ENCODE data around the gene OR5K1.

OR5K1 gene

GRCh38 chr3:98462901-98463300, at the start of gene OR5K1:
Gene OR5K1 (plus strand): TSS chr3:98463201. CDS start chr3:98469577, 6,376 bp downstream.
- H4K20me1 ChIP-seq (ENCODE audit: insufficient read depth, low read length), result no peaks in the 10 kb centered on the region
- no peaks in the 10 kb centered on the region for H3K79me2 ChIP-seq (ENCODE audit: insufficient read depth, low read length)
- no peaks in the 10 kb centered on the region for H3K9me2 ChIP-seq (ENCODE audit: low read depth, low read length)
- H3K4me3 ChIP-seq (ENCODE audit: low read depth, low read length, poor library complexity, severe bottlenecking), result no peak within 1 kb of the TSS
- H3K27ac ChIP-seq (ENCODE audit: low read depth, low read length, poor library complexity, severe bottlenecking), result no peak within 1 kb of the TSS
- H3F3A ChIP-seq (ENCODE audit: insufficient read depth, low read length), result no peaks in the 10 kb centered on the region
- no peak within 1 kb of the TSS for H3K4me2 ChIP-seq (ENCODE audit: low read length)
- no peaks in the 10 kb centered on the region for H3K36me3 ChIP-seq (ENCODE audit: insufficient read depth, low read length)
- no peaks in the 10 kb centered on the region for H3K27me3 ChIP-seq (ENCODE audit: insufficient read depth, low read length)
- no peak within 1 kb of the TSS for H2AFZ ChIP-seq (ENCODE audit: low read length)
- H3K4me1 ChIP-seq (ENCODE audit: insufficient read depth, low read length, severe bottlenecking), result no peaks in the 10 kb centered on the region
- TF ChIP-seq, protein P1, sequence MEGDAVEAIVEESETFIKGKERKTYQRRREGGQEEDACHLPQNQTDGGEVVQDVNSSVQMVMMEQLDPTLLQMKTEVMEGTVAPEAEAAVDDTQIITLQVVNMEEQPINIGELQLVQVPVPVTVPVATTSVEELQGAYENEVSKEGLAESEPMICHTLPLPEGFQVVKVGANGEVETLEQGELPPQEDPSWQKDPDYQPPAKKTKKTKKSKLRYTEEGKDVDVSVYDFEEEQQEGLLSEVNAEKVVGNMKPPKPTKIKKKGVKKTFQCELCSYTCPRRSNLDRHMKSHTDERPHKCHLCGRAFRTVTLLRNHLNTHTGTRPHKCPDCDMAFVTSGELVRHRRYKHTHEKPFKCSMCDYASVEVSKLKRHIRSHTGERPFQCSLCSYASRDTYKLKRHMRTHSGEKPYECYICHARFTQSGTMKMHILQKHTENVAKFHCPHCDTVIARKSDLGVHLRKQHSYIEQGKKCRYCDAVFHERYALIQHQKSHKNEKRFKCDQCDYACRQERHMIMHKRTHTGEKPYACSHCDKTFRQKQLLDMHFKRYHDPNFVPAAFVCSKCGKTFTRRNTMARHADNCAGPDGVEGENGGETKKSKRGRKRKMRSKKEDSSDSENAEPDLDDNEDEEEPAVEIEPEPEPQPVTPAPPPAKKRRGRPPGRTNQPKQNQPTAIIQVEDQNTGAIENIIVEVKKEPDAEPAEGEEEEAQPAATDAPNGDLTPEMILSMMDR (IDR thresholded peaks at IDR 0.05; ENCODE audit: low read length), result no peak
- no peak for TF ChIP-seq EZH2 (IDR thresholded peaks at IDR 0.05; ENCODE audit: borderline replicate concordance, low read length)
- H3K9ac ChIP-seq (ENCODE audit: low read length), result no peak within 1 kb of the TSS
- no peaks in the 10 kb centered on the region for H3K9me3 ChIP-seq (ENCODE audit: low read length)

DNA sequence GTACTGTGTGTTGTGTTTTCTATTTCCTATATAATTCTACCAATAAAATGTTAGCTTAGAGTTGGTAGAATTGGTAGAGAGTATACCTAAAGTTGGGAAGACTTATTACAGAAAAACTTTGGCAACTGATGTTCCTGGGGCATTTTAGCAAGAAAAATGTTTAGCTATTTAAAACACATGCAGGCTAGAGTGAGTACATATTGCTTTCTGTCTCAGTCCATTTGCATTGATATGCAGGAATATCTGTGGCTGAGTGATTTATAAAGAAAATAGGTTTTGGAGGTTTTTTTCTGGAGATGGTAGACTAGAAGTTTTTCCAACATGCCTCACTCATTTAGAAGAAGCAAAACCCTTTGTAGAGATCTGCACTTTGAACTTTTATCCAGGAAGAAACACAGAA, 30.4 kb upstream of the OR5K1 start:
- Histone ChIP-seq H2AFZ (ENCODE audit: low read length) (no peak overlapping the region), H4K20me1 (ENCODE audit: insufficient read depth, low read length) (no peaks in the 10 kb centered on the region), H3K9ac (ENCODE audit: low read length) (no peak overlapping the region), H3K27me3 (ENCODE audit: insufficient read depth, low read length) (no peaks in the 10 kb centered on the region), H3K79me2 (ENCODE audit: insufficient read depth, low read length) (no peaks in the 10 kb centered on the region), H3K36me3 (ENCODE audit: insufficient read depth, low read length) (no peaks in the 10 kb centered on the region), H3F3A (ENCODE audit: insufficient read depth, low read length) (no peaks in the 10 kb centered on the region), H3K9me2 (ENCODE audit: low read depth, low read length) (no peaks in the 10 kb centered on the region), H3K9me3 (ENCODE audit: low read length) (peaks cover 10% of the 10 kb centered on the region), H3K4me2 (ENCODE audit: low read length) (no peak overlapping the region), H3K4me1 (ENCODE audit: insufficient read depth, low read length, severe bottlenecking) (no peaks in the 10 kb centered on the region), H3K4me3 (ENCODE audit: low read depth, low read length, poor library complexity, severe bottlenecking) (no peak overlapping the region), H3K27ac (ENCODE audit: low read depth, low read length, poor library complexity, severe bottlenecking) (no peak overlapping the region)
- TF ChIP-seq, protein P1 (IDR thresholded peaks at IDR 0.05; ENCODE audit: low read length), result no peak
- TF ChIP-seq EZH2 (IDR thresholded peaks at IDR 0.05; ENCODE audit: borderline replicate concordance, low read length), result no peak

GRCh38 chr3:98433764-98434163, 29.2 kb upstream of the OR5K1 start:
- Histone ChIP-seq H3K9ac (ENCODE audit: low read length) (no peak overlapping the region), H3K4me3 (ENCODE audit: low read depth, low read length, poor library complexity, severe bottlenecking) (no peak overlapping the region), H3K4me1 (ENCODE audit: insufficient read depth, low read length, severe bottlenecking) (no peaks in the 10 kb centered on the region), H3K79me2 (ENCODE audit: insufficient read depth, low read length) (no peaks in the 10 kb centered on the region), H3F3A (ENCODE audit: insufficient read depth, low read length) (no peaks in the 10 kb centered on the region), H3K27ac (ENCODE audit: low read depth, low read length, poor library complexity, severe bottlenecking) (no peak overlapping the region), H2AFZ (ENCODE audit: low read length) (no peak overlapping the region), H3K4me2 (ENCODE audit: low read length) (no peak overlapping the region), H3K27me3 (ENCODE audit: insufficient read depth, low read length) (no peaks in the 10 kb centered on the region), H3K9me3 (ENCODE audit: low read length) (peaks cover 10% of the 10 kb centered on the region), H4K20me1 (ENCODE audit: insufficient read depth, low read length) (no peaks in the 10 kb centered on the region), H3K9me2 (ENCODE audit: low read depth, low read length) (no peaks in the 10 kb centered on the region), H3K36me3 (ENCODE audit: insufficient read depth, low read length) (no peaks in the 10 kb centered on the region)
- TF ChIP-seq EZH2 (IDR thresholded peaks at IDR 0.05; ENCODE audit: borderline replicate concordance, low read length), result no peak

DNA sequence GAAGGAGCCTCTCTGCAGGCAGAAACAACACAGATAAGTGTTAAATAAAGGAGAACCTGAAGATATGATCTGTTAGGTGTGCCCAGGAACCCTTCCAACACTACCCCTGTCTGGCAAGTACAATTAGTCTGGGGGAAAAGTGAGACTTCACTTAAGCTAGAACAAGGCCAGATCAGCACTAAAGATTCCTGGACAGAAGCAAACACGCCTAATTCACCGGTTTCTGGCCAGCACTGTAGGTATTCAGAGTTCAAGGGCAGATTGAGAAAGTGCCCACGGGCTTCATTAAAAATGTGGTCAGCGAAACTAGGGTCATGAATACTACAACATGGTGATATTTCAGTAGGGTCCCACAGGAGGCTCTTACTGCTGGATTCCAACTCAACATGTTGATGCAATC, 28.6 kb upstream of the OR5K1 start:
- Histone ChIP-seq H3K36me3 (ENCODE audit: insufficient read depth, low read length) (no peaks in the 10 kb centered on the region), H3K4me1 (ENCODE audit: insufficient read depth, low read length, severe bottlenecking) (no peaks in the 10 kb centered on the region), H3K9ac (ENCODE audit: low read length) (no peak overlapping the region), H3F3A (ENCODE audit: insufficient read depth, low read length) (no peaks in the 10 kb centered on the region), H3K27me3 (ENCODE audit: insufficient read depth, low read length) (no peaks in the 10 kb centered on the region), H3K4me3 (ENCODE audit: low read depth, low read length, poor library complexity, severe bottlenecking) (no peak overlapping the region), H2AFZ (ENCODE audit: low read length) (no peak overlapping the region), H3K9me3 (ENCODE audit: low read length) (peaks cover 8% of the 10 kb centered on the region), H3K27ac (ENCODE audit: low read depth, low read length, poor library complexity, severe bottlenecking) (no peak overlapping the region), H3K4me2 (ENCODE audit: low read length) (no peak overlapping the region), H3K9me2 (ENCODE audit: low read depth, low read length) (no peaks in the 10 kb centered on the region), H3K79me2 (ENCODE audit: insufficient read depth, low read length) (no peaks in the 10 kb centered on the region), H4K20me1 (ENCODE audit: insufficient read depth, low read length) (no peaks in the 10 kb centered on the region)
- TF ChIP-seq, protein P1 (IDR thresholded peaks at IDR 0.05; ENCODE audit: low read length), result no peak
- no peak for TF ChIP-seq EZH2 (IDR thresholded peaks at IDR 0.05; ENCODE audit: borderline replicate concordance, low read length)

Measured in OCI-LY1 (cell line).